Left lung (tissue), 10 donors: Measurements from ENCODE around the gene HOXB2. TPM values are rescaled to one million over a fixed set of nuclear protein-coding genes. Genes with fewer than 3 reads are reported as not detected.

Experiments
- ATAC-seq: fragments of 200-7000 bp; cut with Tn5 transposase; one replicate; pipeline ENCODE4 v1.9.1; 2020; ENCODE audit warnings: moderate library complexity
- DNase-seq, 4 donors: peaks; one replicate each; pipeline ENCODE4 v3.0.0-alpha.2; 2013 to 2020
- H3K27ac ChIP-seq, 2 donors: fragments of 200-600 bp; sonication (generic) in 1 of 2; one replicate each; pipeline versions ENCODE4 v1.5.0 to v1.8.0; 2020 to 2021
- H3K27me3 ChIP-seq, 2 donors: fragments of 200-600 bp; sonication (generic) in 1 of 2; one replicate each; pipeline versions ENCODE4 v1.5.0 to v1.8.0; 2020 to 2021
- H3K36me3 ChIP-seq, 2 donors: fragments of 200-600 bp; sonication (generic) in 1 of 2; one replicate each; pipeline versions ENCODE4 v1.5.0 to v1.8.0; 2020 to 2021
- H3K4me1 ChIP-seq, 2 donors: fragments of 200-600 bp; one replicate each; pipeline ENCODE4 v1.8.0; 2021
- H3K4me3 ChIP-seq, 2 donors: fragments of 200-600 bp; sonication (generic) in 1 of 2; one replicate each; pipeline versions ENCODE4 v1.5.0 to v1.8.0; 2020 to 2021; ENCODE audit warnings: mild to moderate bottlenecking in 1 of 2
- H3K9me3 ChIP-seq, 2 donors: fragments of 200-600 bp; sonication (generic) in 1 of 2; one replicate each; pipeline versions ENCODE4 v1.5.0 to v1.8.0; 2020 to 2021
- CTCF ChIP-seq, 2 donors: fragments of 200-600 bp; sonication (generic) in 1 of 2; IDR thresholded peaks; one replicate each; pipeline versions ENCODE4 v1.5.0 to v1.8.0; 2021; ENCODE audit warnings: antibody characterized with exemption in 2 of 2
- intact Hi-C, 2 donors: fragments of 100-400 bp; cut with DNase I; formaldehyde crosslinking; loops; one replicate each; pipeline versions ENCODE4 v1.11.2 to v1.14.2; 2022
- polyA plus RNA-seq, 6 donors: library from polyadenylated mRNA; unstranded; fragments of 120-200 nt; gene quantifications; one replicate each; pipeline ENCODE4 v1.2.1, GENCODE V29; 2013; ENCODE audit not compliant: insufficient read length in 6 of 6
- total RNA-seq, 2 donors: library from RNA; stranded (reverse); fragmentation: NEBNext Ultra II Directional; extraction: Animal tissue kit (Norgen Biotek cat#: 25700); gene quantifications; one replicate each; pipeline ENCODE4 v1.2.1, GENCODE V29; 2021
- donor health status: DM: no; HTN: yes; CAD: no.
- donor health status: DM: no; HTN: no; CAD: no.

The HOXB2 gene
- total and polyA plus RNA-seq, 8 donors = 9.7 to 33.6 (median 24.9) TPM

- no peaks in the 10 kb centered on the region for H3K36me3 ChIP-seq
- peaks cover 0 to 15% of the 10 kb centered on the region in 2 donors for H3K4me1 ChIP-seq
- peak overlapping the region in 1 of 2 donors; percentile 6 for H3K4me3 ChIP-seq
- intact Hi-C loops = no loop called here
- ATAC-seq (no peak), DNase-seq (peak in 2 of 4 donors; percentile 82 to 90)
- no peak for TF ChIP-seq CTCF (IDR thresholded peaks at IDR 0.05)
- H3K27me3 ChIP-seq = peaks cover 33 to 100% of the 10 kb centered on the region in 2 donors
- H3K27ac ChIP-seq = peak overlapping the region; percentile 34 to 86
- H3K9me3 ChIP-seq = no peaks in the 10 kb centered on the region
Measured at GRCh38 chr17:48546924-48547807, 2.3 kb upstream of the HOXB2 start.

- DNase-seq (peak in 2 of 4 donors; percentile 68 to 80), ATAC-seq (no peak)
- no peaks in the 10 kb centered on the region for H3K9me3 ChIP-seq
- H3K4me3 ChIP-seq = no peak overlapping the region
- H3K27me3 ChIP-seq = peaks cover 27 to 100% of the 10 kb centered on the region in 2 donors
- peaks cover 0 to 16% of the 10 kb centered on the region in 2 donors for H3K4me1 ChIP-seq
- H3K36me3 ChIP-seq = no peaks in the 10 kb centered on the region
- no peak for TF ChIP-seq CTCF (IDR thresholded peaks at IDR 0.05)
- intact Hi-C loops = no loop called here
- H3K27ac ChIP-seq = peak overlapping the region; percentile 34 to 86
Measured at GRCh38 chr17:48546137-48546923, 1.4 kb upstream of the HOXB2 start.

GRCh38 chr17:48545539-48545938 is 630 bp upstream of the HOXB2 start:
- Histone ChIP-seq H3K27me3 (peaks cover 31 to 100% of the 10 kb centered on the region in 2 donors), H3K4me3 (no peak overlapping the region), H3K27ac (peak overlapping the region; percentile 82 to 89), H3K4me1 (peaks cover 0 to 22% of the 10 kb centered on the region in 2 donors), H3K9me3 (no peaks in the 10 kb centered on the region), H3K36me3 (no peaks in the 10 kb centered on the region)
- no peak for TF ChIP-seq CTCF (IDR thresholded peaks at IDR 0.05)
- ATAC-seq (no peak), DNase-seq (no peak)
- intact Hi-C loops = no loop called here

- peak; percentile 82 to 93 (median 87) for DNase-seq
- peak overlapping the region; percentile 51 to 63 for H3K4me3 ChIP-seq
- intact Hi-C loops = no loop called here
- ATAC-seq = peak; percentile 53
- H3K36me3 ChIP-seq = no peaks in the 10 kb centered on the region
- H3K4me1 ChIP-seq = peaks cover 0 to 22% of the 10 kb centered on the region in 2 donors
- peaks cover 29 to 100% of the 10 kb centered on the region in 2 donors for H3K27me3 ChIP-seq
- no peaks in the 10 kb centered on the region for H3K9me3 ChIP-seq
- TF ChIP-seq CTCF (IDR thresholded peaks at IDR 0.05) = no peak
- H3K27ac ChIP-seq = peak overlapping the region; percentile 82 to 89
Measured at GRCh38 chr17:48544349-48545021, 424 bp downstream of the HOXB2 start.
